ENCODE measurements around the gene SMIM12.

The SMIM12 gene

GRCh38 chr1:34906756-34907155 is 47.2 kb upstream of the SMIM12 start:
- DNase-seq (no peak), ATAC-seq (ENCODE audit: insufficient read depth, low read depth) (no peak)
- TF ChIP-seq EZH2 (IDR thresholded peaks at IDR 0.05; ENCODE audit: borderline replicate concordance, low read depth, low read length, severe bottlenecking): no peak
- TF ChIP-seq CTCF (IDR thresholded peaks at IDR 0.05; ENCODE audit: borderline replicate concordance, extremely low read depth, low read length, poor library complexity, severe bottlenecking): no peak
- Histone ChIP-seq H3K4me2 (ENCODE audit: insufficient read depth, low read length) (no peak overlapping the region), H2AFZ (ENCODE audit: low read depth, low read length) (no peak overlapping the region), H3K9ac (ENCODE audit: low read depth, low read length) (no peak overlapping the region), H3K79me2 (ENCODE audit: insufficient read depth, low read length) (no peaks in the 10 kb centered on the region), H3K4me3 (ENCODE audit: low read depth in 1 of 2, low read length in 2 of 2) (no peak overlapping the region), H3K27me3 (ENCODE audit: insufficient read depth, low read length, poor library complexity) (peaks cover 4% of the 10 kb centered on the region), H3K27ac (ENCODE audit: low read length) (no peak overlapping the region), H3K9me3 (ENCODE audit: insufficient read depth, low read length, severe bottlenecking) (no peaks in the 10 kb centered on the region), H3K4me1 (ENCODE audit: insufficient read depth, low read length) (no peaks in the 10 kb centered on the region), H3K36me3 (ENCODE audit: insufficient read depth, low read length) (no peaks in the 10 kb centered on the region), H4K20me1 (ENCODE audit: insufficient read depth, low read length) (peaks cover 3% of the 10 kb centered on the region; the same call in 1 of the 2 replicates)

GRCh38 chr1:34906222-34906621 is 46.7 kb upstream of the SMIM12 start:
- no peaks in the 10 kb centered on the region for H3K9me3 ChIP-seq (ENCODE audit: insufficient read depth, low read length, severe bottlenecking)
- no peaks in the 10 kb centered on the region for H3K4me1 ChIP-seq (ENCODE audit: insufficient read depth, low read length)
- H3K4me3 ChIP-seq (ENCODE audit: low read depth in 1 of 2, low read length in 2 of 2): no peak overlapping the region
- no peaks in the 10 kb centered on the region for H3K79me2 ChIP-seq (ENCODE audit: insufficient read depth, low read length)
- ATAC-seq (ENCODE audit: insufficient read depth, low read depth) (no peak), DNase-seq (no peak)
- H3K27me3 ChIP-seq (ENCODE audit: insufficient read depth, low read length, poor library complexity): peaks cover 4% of the 10 kb centered on the region
- H3K4me2 ChIP-seq (ENCODE audit: insufficient read depth, low read length): no peak overlapping the region
- no peak overlapping the region for H3K27ac ChIP-seq (ENCODE audit: low read length)
- no peak for TF ChIP-seq EZH2 (IDR thresholded peaks at IDR 0.05; ENCODE audit: borderline replicate concordance, low read depth, low read length, severe bottlenecking)
- no peak for TF ChIP-seq CTCF (IDR thresholded peaks at IDR 0.05; ENCODE audit: borderline replicate concordance, extremely low read depth, low read length, poor library complexity, severe bottlenecking)
- peaks cover 3% of the 10 kb centered on the region; the same call in 1 of the 2 replicates for H4K20me1 ChIP-seq (ENCODE audit: insufficient read depth, low read length)
- no peak overlapping the region for H2AFZ ChIP-seq (ENCODE audit: low read depth, low read length)
- H3K9ac ChIP-seq (ENCODE audit: low read depth, low read length): no peak overlapping the region
- no peaks in the 10 kb centered on the region for H3K36me3 ChIP-seq (ENCODE audit: insufficient read depth, low read length)

GRCh38 chr1:34905098-34905459 is 45.5 kb upstream of the SMIM12 start:
- H3K27me3 ChIP-seq (ENCODE audit: insufficient read depth, low read length, poor library complexity): peaks cover 4% of the 10 kb centered on the region
- H4K20me1 ChIP-seq (ENCODE audit: insufficient read depth, low read length): peaks cover 3% of the 10 kb centered on the region; the same call in 1 of the 2 replicates
- no peak overlapping the region for H3K27ac ChIP-seq (ENCODE audit: low read length)
- H3K9ac ChIP-seq (ENCODE audit: low read depth, low read length): no peak overlapping the region
- TF ChIP-seq EZH2 (IDR thresholded peaks at IDR 0.05; ENCODE audit: borderline replicate concordance, low read depth, low read length, severe bottlenecking) (no peak), CTCF (IDR thresholded peaks at IDR 0.05; ENCODE audit: borderline replicate concordance, extremely low read depth, low read length, poor library complexity, severe bottlenecking) (no peak)
- no peaks in the 10 kb centered on the region for H3K79me2 ChIP-seq (ENCODE audit: insufficient read depth, low read length)
- ATAC-seq (ENCODE audit: insufficient read depth, low read depth) (no peak), DNase-seq (no peak)
- H2AFZ ChIP-seq (ENCODE audit: low read depth, low read length): no peak overlapping the region
- H3K9me3 ChIP-seq (ENCODE audit: insufficient read depth, low read length, severe bottlenecking): no peaks in the 10 kb centered on the region
- no peaks in the 10 kb centered on the region for H3K4me1 ChIP-seq (ENCODE audit: insufficient read depth, low read length)
- H3K4me2 ChIP-seq (ENCODE audit: insufficient read depth, low read length): no peak overlapping the region
- no peak overlapping the region for H3K4me3 ChIP-seq (ENCODE audit: low read depth in 1 of 2, low read length in 2 of 2)
- no peaks in the 10 kb centered on the region for H3K36me3 ChIP-seq (ENCODE audit: insufficient read depth, low read length)

Data from DND-41 (cell line).